ENCODE measurements around the gene MAZ. TPM values are rescaled to one million over a fixed set of nuclear protein-coding genes. Genes with fewer than 3 reads are reported as not detected.

Gene MAZ
- total and polyA plus RNA-seq, 2 of the 13 experiments (the other 11 are each of a cell fraction or from before 2014, with no cell fraction given) = 203 to 277 TPM

- TF ChIP-seq, protein P1, sequence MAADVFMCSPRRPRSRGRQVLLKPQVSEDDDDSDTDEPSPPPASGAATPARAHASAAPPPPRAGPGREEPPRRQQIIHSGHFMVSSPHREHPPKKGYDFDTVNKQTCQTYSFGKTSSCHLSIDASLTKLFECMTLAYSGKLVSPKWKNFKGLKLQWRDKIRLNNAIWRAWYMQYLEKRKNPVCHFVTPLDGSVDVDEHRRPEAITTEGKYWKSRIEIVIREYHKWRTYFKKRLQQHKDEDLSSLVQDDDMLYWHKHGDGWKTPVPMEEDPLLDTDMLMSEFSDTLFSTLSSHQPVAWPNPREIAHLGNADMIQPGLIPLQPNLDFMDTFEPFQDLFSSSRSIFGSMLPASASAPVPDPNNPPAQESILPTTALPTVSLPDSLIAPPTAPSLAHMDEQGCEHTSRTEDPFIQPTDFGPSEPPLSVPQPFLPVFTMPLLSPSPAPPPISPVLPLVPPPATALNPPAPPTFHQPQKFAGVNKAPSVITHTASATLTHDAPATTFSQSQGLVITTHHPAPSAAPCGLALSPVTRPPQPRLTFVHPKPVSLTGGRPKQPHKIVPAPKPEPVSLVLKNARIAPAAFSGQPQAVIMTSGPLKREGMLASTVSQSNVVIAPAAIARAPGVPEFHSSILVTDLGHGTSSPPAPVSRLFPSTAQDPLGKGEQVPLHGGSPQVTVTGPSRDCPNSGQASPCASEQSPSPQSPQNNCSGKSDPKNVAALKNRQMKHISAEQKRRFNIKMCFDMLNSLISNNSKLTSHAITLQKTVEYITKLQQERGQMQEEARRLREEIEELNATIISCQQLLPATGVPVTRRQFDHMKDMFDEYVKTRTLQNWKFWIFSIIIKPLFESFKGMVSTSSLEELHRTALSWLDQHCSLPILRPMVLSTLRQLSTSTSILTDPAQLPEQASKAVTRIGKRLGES (CRISPR knock-in tag; IDR thresholded peaks at IDR 0.05; ENCODE audit: borderline replicate concordance) = no peak
- TF ChIP-seq ZNF136 (CRISPR knock-in tag; IDR thresholded peaks at IDR 0.05; ENCODE audit: low read depth) (no peak), DR1 (CRISPR knock-in tag; IDR thresholded peaks at IDR 0.05) (no peak), SNRNP70 (IDR thresholded peaks at IDR 0.05; ENCODE audit: low read depth, low read length) (no peak)
- TF ChIP-seq, protein P2, sequence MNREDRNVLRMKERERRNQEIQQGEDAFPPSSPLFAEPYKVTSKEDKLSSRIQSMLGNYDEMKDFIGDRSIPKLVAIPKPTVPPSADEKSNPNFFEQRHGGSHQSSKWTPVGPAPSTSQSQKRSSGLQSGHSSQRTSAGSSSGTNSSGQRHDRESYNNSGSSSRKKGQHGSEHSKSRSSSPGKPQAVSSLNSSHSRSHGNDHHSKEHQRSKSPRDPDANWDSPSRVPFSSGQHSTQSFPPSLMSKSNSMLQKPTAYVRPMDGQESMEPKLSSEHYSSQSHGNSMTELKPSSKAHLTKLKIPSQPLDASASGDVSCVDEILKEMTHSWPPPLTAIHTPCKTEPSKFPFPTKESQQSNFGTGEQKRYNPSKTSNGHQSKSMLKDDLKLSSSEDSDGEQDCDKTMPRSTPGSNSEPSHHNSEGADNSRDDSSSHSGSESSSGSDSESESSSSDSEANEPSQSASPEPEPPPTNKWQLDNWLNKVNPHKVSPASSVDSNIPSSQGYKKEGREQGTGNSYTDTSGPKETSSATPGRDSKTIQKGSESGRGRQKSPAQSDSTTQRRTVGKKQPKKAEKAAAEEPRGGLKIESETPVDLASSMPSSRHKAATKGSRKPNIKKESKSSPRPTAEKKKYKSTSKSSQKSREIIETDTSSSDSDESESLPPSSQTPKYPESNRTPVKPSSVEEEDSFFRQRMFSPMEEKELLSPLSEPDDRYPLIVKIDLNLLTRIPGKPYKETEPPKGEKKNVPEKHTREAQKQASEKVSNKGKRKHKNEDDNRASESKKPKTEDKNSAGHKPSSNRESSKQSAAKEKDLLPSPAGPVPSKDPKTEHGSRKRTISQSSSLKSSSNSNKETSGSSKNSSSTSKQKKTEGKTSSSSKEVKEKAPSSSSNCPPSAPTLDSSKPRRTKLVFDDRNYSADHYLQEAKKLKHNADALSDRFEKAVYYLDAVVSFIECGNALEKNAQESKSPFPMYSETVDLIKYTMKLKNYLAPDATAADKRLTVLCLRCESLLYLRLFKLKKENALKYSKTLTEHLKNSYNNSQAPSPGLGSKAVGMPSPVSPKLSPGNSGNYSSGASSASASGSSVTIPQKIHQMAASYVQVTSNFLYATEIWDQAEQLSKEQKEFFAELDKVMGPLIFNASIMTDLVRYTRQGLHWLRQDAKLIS (CRISPR knock-in tag; IDR thresholded peaks at IDR 0.05) = no peak
- TF ChIP-seq, protein P3, sequence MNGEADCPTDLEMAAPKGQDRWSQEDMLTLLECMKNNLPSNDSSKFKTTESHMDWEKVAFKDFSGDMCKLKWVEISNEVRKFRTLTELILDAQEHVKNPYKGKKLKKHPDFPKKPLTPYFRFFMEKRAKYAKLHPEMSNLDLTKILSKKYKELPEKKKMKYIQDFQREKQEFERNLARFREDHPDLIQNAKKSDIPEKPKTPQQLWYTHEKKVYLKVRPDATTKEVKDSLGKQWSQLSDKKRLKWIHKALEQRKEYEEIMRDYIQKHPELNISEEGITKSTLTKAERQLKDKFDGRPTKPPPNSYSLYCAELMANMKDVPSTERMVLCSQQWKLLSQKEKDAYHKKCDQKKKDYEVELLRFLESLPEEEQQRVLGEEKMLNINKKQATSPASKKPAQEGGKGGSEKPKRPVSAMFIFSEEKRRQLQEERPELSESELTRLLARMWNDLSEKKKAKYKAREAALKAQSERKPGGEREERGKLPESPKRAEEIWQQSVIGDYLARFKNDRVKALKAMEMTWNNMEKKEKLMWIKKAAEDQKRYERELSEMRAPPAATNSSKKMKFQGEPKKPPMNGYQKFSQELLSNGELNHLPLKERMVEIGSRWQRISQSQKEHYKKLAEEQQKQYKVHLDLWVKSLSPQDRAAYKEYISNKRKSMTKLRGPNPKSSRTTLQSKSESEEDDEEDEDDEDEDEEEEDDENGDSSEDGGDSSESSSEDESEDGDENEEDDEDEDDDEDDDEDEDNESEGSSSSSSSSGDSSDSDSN (CRISPR knock-in tag; IDR thresholded peaks at IDR 0.05) = no peak
Measured at GRCh38 chr16:29814592-29814991, 8.3 kb downstream of the MAZ start (continued).

Data from HepG2 (cell line).